Fibroblast of pulmonary artery (primary cell): ENCODE data around the gene CABP5.

Experiments
- DNase-seq: peaks from one replicate; pipeline ENCODE4 v3.0.0-alpha.2; 2010; ENCODE audit warnings: low read depth
- H3K4me3 ChIP-seq: replicated peaks from 2 replicates; pipeline ENCODE4 v1.5.1; 2011; ENCODE audit warnings: low read depth, mild to moderate bottlenecking, control low read depth, low read length, moderate library complexity
- TF ChIP-seq, protein P1 (sequence below): IDR thresholded peaks from 2 replicates; pipeline ENCODE4 v1.5.1; 2011; ENCODE audit warnings: mild to moderate bottlenecking, control low read depth, low read length, inconsistent platforms; ENCODE audit errors: missing control alignments

The CABP5 gene

GRCh38 chr19:48053076-48053475 is 9.2 kb upstream of the CABP5 start:
- H3K4me3 ChIP-seq: no peak overlapping the region
- no peak for DNase-seq
- TF ChIP-seq, protein P1, sequence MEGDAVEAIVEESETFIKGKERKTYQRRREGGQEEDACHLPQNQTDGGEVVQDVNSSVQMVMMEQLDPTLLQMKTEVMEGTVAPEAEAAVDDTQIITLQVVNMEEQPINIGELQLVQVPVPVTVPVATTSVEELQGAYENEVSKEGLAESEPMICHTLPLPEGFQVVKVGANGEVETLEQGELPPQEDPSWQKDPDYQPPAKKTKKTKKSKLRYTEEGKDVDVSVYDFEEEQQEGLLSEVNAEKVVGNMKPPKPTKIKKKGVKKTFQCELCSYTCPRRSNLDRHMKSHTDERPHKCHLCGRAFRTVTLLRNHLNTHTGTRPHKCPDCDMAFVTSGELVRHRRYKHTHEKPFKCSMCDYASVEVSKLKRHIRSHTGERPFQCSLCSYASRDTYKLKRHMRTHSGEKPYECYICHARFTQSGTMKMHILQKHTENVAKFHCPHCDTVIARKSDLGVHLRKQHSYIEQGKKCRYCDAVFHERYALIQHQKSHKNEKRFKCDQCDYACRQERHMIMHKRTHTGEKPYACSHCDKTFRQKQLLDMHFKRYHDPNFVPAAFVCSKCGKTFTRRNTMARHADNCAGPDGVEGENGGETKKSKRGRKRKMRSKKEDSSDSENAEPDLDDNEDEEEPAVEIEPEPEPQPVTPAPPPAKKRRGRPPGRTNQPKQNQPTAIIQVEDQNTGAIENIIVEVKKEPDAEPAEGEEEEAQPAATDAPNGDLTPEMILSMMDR: no peak

GRCh38 chr19:48051335-48052033 is 7.6 kb upstream of the CABP5 start:
- no peak for DNase-seq

GRCh38 chr19:48044561-48044960 is 682 bp upstream of the CABP5 start:
- DNase-seq: no peak
- H3K4me3 ChIP-seq: no peak overlapping the region
- TF ChIP-seq, protein P1: no peak

More at GRCh38 chr19:48051335-48052033, 7.6 kb upstream of the CABP5 start:
- TF ChIP-seq, protein P1: no peak
- no peak overlapping the region for H3K4me3 ChIP-seq

DNA sequence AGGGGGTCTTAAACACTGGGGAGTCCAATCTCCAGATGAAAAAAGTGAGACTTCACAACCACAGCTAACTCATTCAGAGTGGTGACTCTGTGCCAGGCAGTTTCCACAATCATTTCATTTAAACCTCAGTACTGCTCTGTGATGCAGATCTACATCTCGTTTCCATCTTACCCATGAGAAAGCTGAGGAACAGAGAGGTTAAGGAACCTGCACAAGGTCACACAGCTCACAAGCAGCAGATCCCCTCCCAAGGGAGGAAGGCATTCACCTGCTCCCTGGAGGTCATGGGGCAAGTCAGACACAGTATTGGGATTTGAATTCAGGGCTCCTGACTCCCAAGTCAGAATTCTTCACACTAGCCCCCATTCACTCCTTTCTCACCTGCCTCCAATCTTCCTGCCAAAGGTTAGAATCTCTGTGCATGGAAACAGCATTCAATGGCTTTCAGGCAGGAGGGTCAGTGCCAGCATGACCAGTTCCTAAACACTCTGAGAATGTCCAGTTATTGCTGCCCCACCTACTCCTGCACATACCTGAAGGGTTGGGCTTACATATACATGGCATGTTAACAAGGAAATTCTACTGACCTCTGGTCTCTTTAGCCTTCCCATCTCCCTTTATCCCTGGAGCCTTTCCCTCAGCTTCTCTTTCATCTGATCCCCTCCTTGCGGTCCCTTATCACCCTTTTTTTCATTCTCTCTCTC is 1.9 kb downstream of the CABP5 start:
- TF ChIP-seq, protein P1: no peak
- no peak overlapping the region for H3K4me3 ChIP-seq
- no peak for DNase-seq

GRCh38 chr19:48036765-48037164 is 7.1 kb downstream of the CABP5 start:
- no peak for DNase-seq
- TF ChIP-seq, protein P1: no peak
- H3K4me3 ChIP-seq: no peak overlapping the region

DNA sequence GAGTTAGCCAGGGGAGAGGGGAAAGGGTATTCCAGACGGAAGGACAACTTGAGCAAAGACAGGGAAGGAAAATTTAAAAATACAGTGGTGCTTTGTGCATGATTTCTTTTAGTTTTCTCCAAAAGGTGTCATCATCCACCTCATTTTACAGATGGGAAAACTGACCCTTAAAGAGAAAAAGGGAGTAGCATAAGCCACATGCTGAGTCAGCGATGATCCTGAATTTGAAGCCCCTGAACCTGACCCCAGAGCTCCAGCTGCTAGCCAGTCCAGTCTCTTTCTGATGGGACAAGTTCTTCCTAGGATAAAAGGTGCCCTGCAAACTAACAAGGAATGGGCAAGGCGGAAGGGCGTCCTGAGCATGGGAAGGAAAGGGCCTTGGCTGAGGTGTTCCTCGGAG is 10.3 kb downstream of the CABP5 start:
- TF ChIP-seq, protein P1: no peak
- no peak for DNase-seq
- no peak overlapping the region for H3K4me3 ChIP-seq
